GM23338 (cell line): Measurements from ENCODE around the gene KNOP1. TPM values are rescaled to one million over a fixed set of nuclear protein-coding genes. Genes with fewer than 3 reads are reported as not detected.

ENCODE experiments used
- ATAC-seq: fragments of 200-7000 bp; cut with Tn5 transposase; 3 replicates; pipeline ENCODE4 v1.9.1; 2020
- DNase-seq: peaks from one replicate; pipeline ENCODE4 v3.0.0-alpha.2; 2015; ENCODE audit warnings: low spot score
- H2AFZ ChIP-seq: fragments of 200-600 bp; sonication (generic); 2 replicates; pipeline ENCODE4 v1.8.0; 2016; ENCODE audit warnings: antibody characterized with exemption, mild to moderate bottlenecking, moderate library complexity
- H3F3A ChIP-seq: fragments of 200-600 bp; sonication (generic); replicated peaks from 2 replicates; pipeline ENCODE4 v1.8.0; 2017; ENCODE audit warnings: antibody characterized with exemption, mixed run types, low read depth
- H3K27ac ChIP-seq: fragments of 200-600 bp; sonication (generic); 2 replicates; pipeline ENCODE4 v1.6.1; 2016; ENCODE audit warnings: low read depth
- H3K27me3 ChIP-seq: fragments of 200-600 bp; sonication (generic); 2 replicates; pipeline ENCODE4 v1.8.0; 2016; ENCODE audit warnings: mild to moderate bottlenecking, mixed run types, moderate library complexity; ENCODE audit not compliant: insufficient read depth
- H3K36me3 ChIP-seq: fragments of 200-600 bp; sonication (generic); 2 replicates; pipeline ENCODE4 v1.8.0; 2016; ENCODE audit warnings: mild to moderate bottlenecking; ENCODE audit not compliant: insufficient read depth
- H3K4me1 ChIP-seq: fragments of 200-600 bp; sonication (generic); 2 replicates; pipeline ENCODE4 v1.8.0; 2016; ENCODE audit warnings: mild to moderate bottlenecking, moderate library complexity; ENCODE audit not compliant: insufficient read depth
- H3K4me2 ChIP-seq: fragments of 200-600 bp; sonication (generic); 2 replicates; pipeline ENCODE4 v1.7.1; 2017; ENCODE audit warnings: mixed run types
- H3K4me3 ChIP-seq: fragments of 200-600 bp; sonication (generic); 2 replicates; pipeline ENCODE4 v1.6.1; 2016; ENCODE audit warnings: mixed run types
- H3K79me2 ChIP-seq: fragments of 200-600 bp; sonication (generic); replicated peaks from 2 replicates; pipeline ENCODE4 v1.8.0; 2017; ENCODE audit warnings: mild to moderate bottlenecking; ENCODE audit not compliant: insufficient read depth
- H3K9me2 ChIP-seq: fragments of 200-600 bp; sonication (generic); 2 replicates; pipeline ENCODE4 v1.8.0; 2017; ENCODE audit not compliant: insufficient read depth
- H4K20me1 ChIP-seq: fragments of 200-600 bp; sonication (generic); replicated peaks from 2 replicates; pipeline ENCODE4 v1.8.0; 2017; ENCODE audit warnings: mild to moderate bottlenecking; ENCODE audit not compliant: insufficient read depth
- H3K27ac Mint-ChIP-seq: 2 replicates; pipeline ENCODE4 v1.8.0; 2020; ENCODE audit warnings: inconsistent platforms, mild to moderate bottlenecking, moderate library complexity, mixed read lengths
- H3K27me3 Mint-ChIP-seq: 3 replicates; pipeline ENCODE4 v1.8.0; 2022; ENCODE audit warnings: low read depth, mild to moderate bottlenecking, moderate library complexity, mixed read lengths, inconsistent platforms; ENCODE audit not compliant: insufficient read depth, poor library complexity
- H3K36me3 Mint-ChIP-seq: 3 replicates; pipeline ENCODE4 v1.8.0; 2021; ENCODE audit warnings: low read depth, mild to moderate bottlenecking, inconsistent platforms, moderate library complexity, mixed read lengths
- H3K4me1 Mint-ChIP-seq: 3 replicates; pipeline ENCODE4 v1.8.0; 2020; ENCODE audit warnings: mild to moderate bottlenecking, inconsistent platforms, mixed read lengths
- H3K4me3 Mint-ChIP-seq: 3 replicates; pipeline ENCODE4 v1.8.0; 2021; ENCODE audit warnings: moderate library complexity, mild to moderate bottlenecking, inconsistent platforms, mixed read lengths
- H3K9me3 Mint-ChIP-seq: 3 replicates; pipeline ENCODE4 v1.8.0; 2020; ENCODE audit warnings: moderate library complexity, mild to moderate bottlenecking, inconsistent platforms, mixed read lengths
- CREB1 ChIP-seq: fragments of 250-450 bp; sonication (Bioruptor Pico); IDR thresholded peaks from 2 replicates; pipeline ENCODE4 v1.5.0; 2020; ENCODE audit warnings: low read depth, mild to moderate bottlenecking, moderate library complexity
- CTCF ChIP-seq, 2 experiments: fragments of 200-600 bp in 1 of 2; sonication (generic) in 1 of 2; conservative IDR thresholded peaks; 2 replicates each; pipeline versions ENCODE4 v1.5.1 to v1.6.1; 2016 to 2017; ENCODE audit warnings: antibody characterized with exemption in 2 of 2, low read depth in 2 of 2, mild to moderate bottlenecking in 2 of 2, moderate library complexity in 1 of 2
- EZH2 ChIP-seq: fragments of 200-600 bp; sonication (generic); IDR thresholded peaks from one replicate; pipeline ENCODE4 v1.8.0; 2017; ENCODE audit warnings: antibody characterized with exemption, mild to moderate bottlenecking, low read depth; ENCODE audit not compliant: unreplicated experiment
- EZH2phosphoT487 ChIP-seq: fragments of 200-600 bp; sonication (generic); IDR thresholded peaks from one replicate; pipeline ENCODE4 v1.8.1; 2018; ENCODE audit warnings: antibody characterized with exemption; ENCODE audit not compliant: unreplicated experiment
- NANOG ChIP-seq: IDR thresholded peaks from 2 replicates; pipeline ENCODE4 v1.6.1; 2016; ENCODE audit warnings: antibody characterized with exemption, borderline replicate concordance
- POLR2AphosphoS5 ChIP-seq: IDR thresholded peaks from 2 replicates; pipeline ENCODE4 v1.6.1; 2016; ENCODE audit warnings: antibody characterized with exemption, low read depth
- REST ChIP-seq: IDR thresholded peaks from one replicate; pipeline ENCODE4 v1.6.1; 2018; ENCODE audit warnings: antibody characterized with exemption; ENCODE audit not compliant: unreplicated experiment
- ZNF114 ChIP-seq: fragments of 250-450 bp; sonication (Bioruptor Pico); IDR thresholded peaks from 2 replicates; pipeline ENCODE4 v1.5.0; 2020; ENCODE audit warnings: mild to moderate bottlenecking, moderate library complexity
- ZNF331 ChIP-seq: fragments of 250-450 bp; sonication (Bioruptor Pico); IDR thresholded peaks from 2 replicates; pipeline ENCODE4 v1.5.0; 2020; ENCODE audit warnings: low read depth, mild to moderate bottlenecking, moderate library complexity
- ZNF462 ChIP-seq: fragments of 250-450 bp; sonication (Bioruptor Pico); IDR thresholded peaks from 2 replicates; pipeline ENCODE4 v1.5.0; 2020; ENCODE audit warnings: mild to moderate bottlenecking, moderate library complexity
- polyA plus RNA-seq: library from polyadenylated mRNA; unstranded; fragments of >200 nt; fragmentation: Nextera tagmentation; extraction: Ambion mirVana; gene quantifications from 2 replicates; pipeline ENCODE4 v1.2.1, GENCODE V29; 2016
- total RNA-seq: library from RNA; depleted of rRNA; stranded (reverse); fragments of >200 nt; shearing (Covaris generic); gene quantifications from 2 replicates; pipeline ENCODE4 v1.2.3, GENCODE V29; 2014

The KNOP1 gene
- total and polyA plus RNA-seq, 2 experiments from 2014 or later: 57.7 to 190 TPM

GRCh38 chr16:19744670-19745069 is 26.6 kb upstream of the KNOP1 start (continued):
- no peak for TF ChIP-seq ZNF462 (CRISPR knock-in tag)

- H3K27me3 Mint-ChIP-seq: peaks cover 2% of the 10 kb centered on the region
- Histone ChIP-seq H3K79me2 (no peaks in the 10 kb centered on the region), H4K20me1 (no peaks in the 10 kb centered on the region), H3F3A (no peaks in the 10 kb centered on the region), H3K36me3 (no peaks in the 10 kb centered on the region), H3K9me2 (no peaks in the 10 kb centered on the region), H2AFZ (no peak overlapping the region), H3K27me3 (no peaks in the 10 kb centered on the region), H3K4me3 (no peak overlapping the region), H3K4me2 (no peak overlapping the region), H3K4me1 (no peaks in the 10 kb centered on the region), H3K27ac (no peak overlapping the region)
- no peaks in the 10 kb centered on the region for H3K9me3 Mint-ChIP-seq
- no peak overlapping the region for H3K4me3 Mint-ChIP-seq
- H3K27ac Mint-ChIP-seq: no peak overlapping the region
- no peaks in the 10 kb centered on the region for H3K36me3 Mint-ChIP-seq
- ATAC-seq: no peak
- H3K4me1 Mint-ChIP-seq: no peaks in the 10 kb centered on the region
- no peak for DNase-seq
- TF ChIP-seq POLR2AphosphoS5 (no peak), EZH2 (no peak), ZNF114 (CRISPR knock-in tag) (no peak), CTCF (conservative IDR thresholded peaks at IDR 0.05; ENCODE audit: low read depth in 2 of 2) (no peak), ZNF331 (CRISPR knock-in tag) (no peak), EZH2phosphoT487 (no peak), NANOG (no peak), CREB1 (CRISPR knock-in tag) (no peak), REST (no peak)
These were observed 25.8 kb upstream of the KNOP1 start for GRCh38 chr16:19743816-19744159.
